Hematopoietic multipotent progenitor cell treated with erythropoietin and hydrocortisone succinate and interleukin-3 and kit ligand, for 17 days (in vitro differentiated cells): Measurements from ENCODE around the gene IQCH.

Experiments
- DNase-seq: peaks from one replicate; pipeline ENCODE4 v3.0.0-alpha.2; 2015; ENCODE audit warnings: low spot score

IQCH gene

DNA sequence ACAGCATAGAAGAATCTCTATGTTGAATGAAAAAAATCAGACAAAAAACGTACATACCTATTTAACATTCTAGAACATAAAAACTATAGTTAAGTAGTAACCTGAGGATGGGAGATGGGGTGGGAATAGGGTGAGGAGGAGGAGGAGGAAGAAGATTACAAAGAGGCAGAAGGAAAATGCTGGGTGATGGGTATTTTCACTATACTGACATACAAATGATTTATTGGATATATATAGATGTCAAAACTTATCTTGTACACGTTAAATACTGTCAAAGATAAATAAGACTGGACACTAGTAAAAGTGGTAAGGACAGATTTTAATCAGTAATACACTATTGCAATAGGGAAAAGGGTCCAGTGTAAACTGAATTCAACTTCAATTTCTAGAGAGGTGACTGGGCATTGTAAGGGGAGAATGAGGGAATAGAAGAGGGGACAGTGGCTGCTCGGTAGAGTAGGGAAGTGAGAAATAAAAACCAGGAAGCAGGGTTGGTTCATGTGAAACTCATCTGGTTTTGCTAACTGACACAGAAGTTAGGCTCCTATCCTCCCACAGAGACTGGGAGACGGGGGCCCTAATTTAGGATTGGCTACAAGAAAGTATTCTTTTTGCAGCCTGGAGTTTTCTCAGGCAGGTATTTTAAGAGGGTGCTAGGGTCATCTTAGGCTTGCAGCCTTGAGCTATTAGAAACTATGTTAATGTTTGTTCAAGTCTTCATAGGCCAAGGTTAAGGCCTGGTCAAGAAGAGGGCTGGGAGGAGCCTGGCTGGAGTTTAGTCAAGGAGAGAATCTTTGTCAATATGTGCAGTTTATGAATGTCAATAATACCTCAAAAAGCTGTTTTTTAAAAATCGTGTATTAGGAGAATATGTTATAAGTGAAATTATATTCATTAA, 251.3 kb downstream of the IQCH start:
- DNase-seq = no peak

DNA sequence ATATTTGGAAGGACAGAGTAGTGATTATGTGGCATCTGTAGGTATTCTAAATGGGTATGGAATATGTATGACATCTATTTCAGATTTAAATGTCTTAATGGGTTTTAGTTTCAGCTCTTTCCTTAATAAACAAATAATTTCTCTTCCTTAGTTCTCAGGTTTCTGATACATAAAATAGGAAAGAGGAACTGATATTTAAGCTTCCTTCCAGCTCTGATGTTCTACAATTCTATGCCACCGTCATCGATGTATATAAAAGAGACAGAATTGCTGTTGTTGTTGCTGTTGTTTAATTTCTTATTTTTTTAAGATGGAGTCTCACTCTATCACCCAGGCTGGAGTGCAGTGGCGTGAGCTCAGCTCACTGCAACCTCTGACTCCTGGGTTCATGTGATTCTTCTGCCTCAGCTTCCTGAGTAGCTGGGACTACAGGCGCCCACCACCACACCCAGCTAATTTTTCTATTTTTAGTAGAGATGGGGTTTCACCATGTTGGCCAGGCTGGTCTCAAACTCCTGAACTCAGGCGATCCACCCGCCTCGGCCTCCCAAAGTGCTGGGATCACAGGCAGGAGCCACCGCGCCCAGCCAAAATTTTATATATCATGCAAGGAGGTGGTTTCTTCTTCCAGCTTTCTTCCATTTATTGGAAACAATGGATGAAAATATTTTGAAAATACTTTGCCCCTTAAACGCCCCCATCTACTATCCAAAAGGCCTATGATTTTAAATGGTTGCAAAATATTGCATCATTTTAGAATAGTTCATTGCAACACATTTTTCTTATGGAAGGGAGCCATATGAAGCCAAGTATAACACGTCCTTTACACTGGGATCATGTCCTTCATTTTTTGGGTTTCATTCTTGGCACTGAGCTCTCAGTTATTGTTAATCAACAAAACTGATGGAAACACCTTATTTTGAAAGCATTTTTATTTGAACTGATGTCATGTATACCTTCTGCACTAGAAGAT, 252.5 kb downstream of the IQCH start:
- DNase-seq = no peak

- no peak for DNase-seq
Measured at GRCh38 chr15:67508407-67508806, 253.8 kb downstream of the IQCH start.

- no peak for DNase-seq
Measured at GRCh38 chr15:67509918-67510317, 255.3 kb downstream of the IQCH start.

DNA sequence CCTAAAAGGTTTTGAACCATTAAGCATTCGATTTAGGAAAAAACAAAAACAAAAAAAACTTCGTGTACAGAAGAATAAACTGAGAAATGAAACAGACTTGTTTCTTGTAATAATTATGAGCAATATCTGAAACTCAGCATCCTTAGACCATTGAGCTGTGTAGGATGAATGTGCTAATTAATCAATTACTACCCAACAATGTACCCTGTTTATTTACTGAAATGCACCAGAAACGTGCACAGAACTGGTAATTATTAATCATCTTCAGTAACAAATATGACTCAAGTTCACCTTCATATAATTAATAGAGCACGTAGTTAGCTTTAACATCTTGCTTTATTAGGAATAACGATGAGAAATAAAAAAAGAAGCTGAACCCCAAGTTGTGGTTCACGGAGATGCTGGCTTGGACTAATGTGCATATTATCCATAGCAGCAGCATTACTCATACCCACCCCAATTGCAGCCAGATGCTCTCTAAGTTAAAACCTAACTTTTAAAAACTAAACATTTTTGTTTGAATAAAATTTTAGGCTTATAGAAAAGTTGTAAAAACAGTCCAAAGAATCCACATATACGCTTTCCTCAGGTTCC, 256.1 kb downstream of the IQCH start:
- no peak for DNase-seq

- DNase-seq = no peak
Measured at GRCh38 chr15:67511606-67512005, 257.0 kb downstream of the IQCH start.

DNA sequence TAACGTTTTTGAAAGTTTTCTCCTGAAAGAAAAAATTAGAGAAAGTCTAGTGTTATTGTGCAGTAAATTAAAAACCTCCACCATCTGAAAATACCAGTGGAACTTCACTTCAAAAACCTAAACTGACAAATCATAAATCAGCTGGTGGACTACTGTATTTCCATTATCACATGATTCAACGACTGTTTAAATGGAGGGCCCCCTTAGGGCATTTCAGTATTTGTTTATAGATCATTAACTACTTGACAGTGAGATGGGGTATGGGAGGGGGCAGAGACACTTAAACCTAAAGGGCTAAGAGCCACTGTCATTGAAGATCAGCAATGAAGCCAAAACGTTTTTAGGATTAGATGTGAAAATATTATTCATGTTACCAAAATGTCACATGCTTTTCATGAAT, 257.6 kb downstream of the IQCH start:
- DNase-seq = no peak

DNA sequence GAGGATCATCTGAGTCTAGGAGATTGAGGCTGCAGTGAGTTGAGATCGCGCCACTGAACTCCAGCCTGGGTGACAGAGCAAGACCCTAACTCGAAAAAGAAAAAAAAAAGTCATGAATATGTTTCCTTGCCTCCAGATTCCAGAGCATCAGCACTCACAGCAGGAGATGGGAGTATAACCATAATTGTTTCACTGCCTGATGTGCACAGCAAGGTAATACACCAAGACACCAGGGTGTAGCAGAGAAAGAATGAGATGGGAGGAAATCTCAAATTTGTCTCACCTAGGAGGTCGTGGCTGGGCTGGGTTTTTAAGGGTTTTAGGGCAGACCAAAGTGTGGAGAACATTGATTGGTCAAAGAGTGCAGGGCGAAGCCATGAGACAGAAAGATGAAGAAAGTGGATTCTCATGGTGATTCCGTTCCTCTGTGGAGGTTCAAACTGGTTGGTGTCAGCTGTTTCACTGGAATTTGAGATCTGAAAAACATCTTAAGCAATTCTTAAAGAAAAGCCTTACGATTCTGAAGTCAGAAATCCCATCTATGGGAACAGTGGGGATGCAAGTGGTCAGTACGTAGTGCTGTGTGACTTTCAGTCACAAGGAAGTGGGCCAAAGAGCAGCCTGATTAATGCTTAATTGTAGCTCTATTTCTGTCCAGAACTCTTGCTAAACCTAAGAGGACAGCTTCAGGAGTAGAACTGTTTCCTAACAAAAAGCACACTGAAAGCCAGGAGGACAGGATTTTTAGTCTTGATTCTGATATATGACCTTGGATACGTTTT, 258.5 kb downstream of the IQCH start:
- DNase-seq = no peak

GRCh38 chr15:67515090-67515489, 260.5 kb downstream of the IQCH start:
- no peak for DNase-seq

DNA sequence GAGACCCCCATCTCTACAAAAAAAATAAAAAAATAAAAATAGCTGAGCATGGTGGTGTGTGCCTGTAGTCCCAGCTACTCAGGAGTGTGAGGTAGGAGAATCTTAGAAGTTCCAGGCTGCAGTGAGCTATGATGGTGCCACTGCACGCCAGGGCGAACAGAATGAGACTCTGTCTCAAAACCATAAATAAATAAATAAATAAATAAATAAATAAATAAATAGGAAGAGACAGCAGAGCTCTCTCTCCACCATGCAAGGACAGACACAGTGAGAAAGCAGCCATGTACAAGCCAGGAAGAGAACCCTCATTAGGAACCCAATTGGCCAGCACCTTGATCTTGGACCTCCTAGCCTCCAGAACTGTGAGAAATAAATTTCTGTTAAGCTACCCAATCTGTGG, 261.0 kb downstream of the IQCH start:
- no peak for DNase-seq

DNA sequence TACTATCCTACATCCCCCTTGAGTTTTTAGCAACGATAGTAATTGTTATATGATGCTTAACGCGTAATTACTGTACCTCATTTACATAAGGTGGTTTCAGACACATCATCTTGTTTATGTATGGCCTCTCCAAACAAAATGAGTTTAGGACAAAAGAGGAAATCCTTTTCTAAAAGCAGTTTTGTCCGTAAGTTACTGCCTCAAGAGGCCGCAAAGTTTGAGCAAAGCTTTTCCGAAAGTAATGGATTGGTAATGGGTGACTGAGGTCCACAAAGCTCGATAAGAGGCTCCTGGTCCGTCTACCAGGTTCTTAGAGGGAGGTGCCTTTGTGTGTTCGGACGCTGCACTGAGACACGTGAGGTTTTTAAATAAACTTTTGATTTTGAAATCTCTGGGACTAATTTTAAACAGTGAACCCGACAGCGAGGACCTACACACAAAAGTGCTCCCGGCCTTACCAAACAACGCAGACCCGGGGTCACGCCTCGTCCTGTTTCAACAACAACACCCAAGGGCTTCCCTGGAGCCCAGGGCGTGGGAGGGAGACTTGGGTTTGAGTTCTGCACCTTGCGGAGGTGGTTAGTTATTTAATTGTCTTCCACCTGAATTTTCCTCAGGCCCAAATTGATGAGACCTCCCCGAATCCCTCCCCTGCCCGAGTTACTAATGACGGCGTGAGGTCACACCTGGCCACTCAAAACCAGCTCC, 265.9 kb downstream of the IQCH start:
- DNase-seq = no peak

DNA sequence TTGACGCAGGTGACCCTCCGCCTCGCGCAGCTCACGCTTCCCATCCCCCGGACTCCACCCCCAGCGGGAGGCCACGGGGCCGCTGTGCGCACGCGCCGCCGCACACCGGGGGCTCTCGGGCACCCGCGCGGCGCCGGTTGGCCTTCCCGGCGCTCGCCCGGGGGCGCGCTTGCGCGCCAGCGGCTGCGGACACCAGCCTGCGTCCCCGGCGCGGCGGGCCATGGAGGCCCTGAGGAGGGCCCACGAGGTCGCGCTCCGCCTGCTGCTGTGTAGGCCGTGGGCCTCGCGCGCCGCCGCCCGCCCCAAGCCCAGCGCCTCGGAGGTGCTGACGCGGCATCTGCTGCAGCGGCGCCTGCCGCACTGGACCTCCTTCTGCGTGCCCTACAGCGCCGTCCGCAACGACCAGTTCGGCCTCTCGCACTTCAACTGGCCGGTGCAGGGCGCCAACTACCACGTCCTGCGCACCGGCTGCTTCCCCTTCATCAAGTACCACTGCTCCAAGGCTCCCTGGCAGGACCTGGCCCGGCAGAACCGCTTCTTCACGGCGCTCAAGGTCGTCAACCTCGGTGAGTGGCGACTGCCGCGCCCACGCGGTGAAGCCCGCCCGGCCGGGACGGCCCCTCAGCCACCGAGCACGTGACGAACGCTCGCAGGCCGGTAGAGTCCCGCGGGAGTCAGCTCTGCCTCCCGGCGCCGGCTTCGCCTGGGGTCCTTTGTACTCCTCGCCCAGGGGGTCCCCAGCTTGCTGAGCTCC, 266.6 kb downstream of the IQCH start, which contains the start of gene C15orf61:
C15orf61 (plus strand) TSS at position 103 of the 754 bp plus-strand sequence; CDS start at position 221, 118 bp downstream.
- peak; percentile 81 for DNase-seq

- peak; percentile 56 for DNase-seq
Measured at GRCh38 chr15:67521783-67522568, 267.4 kb downstream of the IQCH start.

- DNase-seq = no peak
Measured at GRCh38 chr15:67523330-67523729, 268.7 kb downstream of the IQCH start.

GRCh38 chr15:67524235-67524634, 269.6 kb downstream of the IQCH start:
- DNase-seq = no peak

DNA sequence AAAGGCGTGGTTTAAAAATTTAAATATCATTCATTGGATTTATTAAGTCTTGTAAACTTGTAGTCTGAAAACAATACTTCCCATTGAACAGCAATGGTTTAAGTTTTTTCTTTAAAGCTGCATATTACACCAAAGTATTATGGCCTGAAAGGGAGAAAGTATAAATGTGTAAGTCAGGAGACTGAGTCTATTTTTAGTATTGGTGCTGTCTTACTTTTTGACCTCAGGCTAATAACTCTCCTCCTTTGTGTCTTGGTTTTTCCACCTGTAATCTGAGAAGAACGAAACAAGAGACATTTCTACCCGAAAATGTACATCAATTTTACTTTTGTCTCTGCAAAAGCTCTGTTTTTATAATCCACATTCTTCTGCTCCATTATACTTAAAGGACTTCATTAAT, 273.9 kb downstream of the IQCH start:
- no peak for DNase-seq

GRCh38 chr15:67531379-67531914, 276.9 kb downstream of the IQCH start:
- no peak for DNase-seq

GRCh38 chr15:67533873-67534272, 279.3 kb downstream of the IQCH start:
- DNase-seq = no peak

- no peak for DNase-seq
Measured at GRCh38 chr15:67534360-67534759, 279.8 kb downstream of the IQCH start.
